Glutamatergic neuron (in vitro differentiated cells): Measurements from ENCODE around the gene TRIM63. TPM values are rescaled to one million over a fixed set of nuclear protein-coding genes. Genes with fewer than 3 reads are reported as not detected.
A peak's percentile ranks its signal among the peaks of the same experiment; 100 is the strongest.

Source experiments
- DNase-seq: peaks from one replicate; pipeline ENCODE4 v3.0.0; 2022
- H3K27ac Mint-ChIP-seq: one replicate; pipeline ENCODE4 v1.8.0; 2020; ENCODE audit warnings: mild to moderate bottlenecking, mixed read lengths, inconsistent platforms; ENCODE audit not compliant: unreplicated experiment
- H3K27me3 Mint-ChIP-seq: one replicate; pipeline ENCODE4 v1.8.0; 2020; ENCODE audit warnings: mild to moderate bottlenecking, moderate library complexity, mixed read lengths, inconsistent platforms; ENCODE audit not compliant: unreplicated experiment
- H3K36me3 Mint-ChIP-seq: one replicate; pipeline ENCODE4 v1.8.0; 2020; ENCODE audit warnings: mild to moderate bottlenecking, mixed read lengths, inconsistent platforms; ENCODE audit not compliant: unreplicated experiment
- H3K4me1 Mint-ChIP-seq: one replicate; pipeline ENCODE4 v1.8.0; 2020; ENCODE audit warnings: mild to moderate bottlenecking, low read depth, mixed read lengths, inconsistent platforms; ENCODE audit not compliant: unreplicated experiment
- H3K4me3 Mint-ChIP-seq: one replicate; pipeline ENCODE4 v1.8.0; 2020; ENCODE audit warnings: mild to moderate bottlenecking, mixed read lengths, inconsistent platforms; ENCODE audit not compliant: unreplicated experiment
- H3K9me3 Mint-ChIP-seq: one replicate; pipeline ENCODE4 v1.8.0; 2020; ENCODE audit warnings: mild to moderate bottlenecking, moderate library complexity, mixed read lengths, inconsistent platforms; ENCODE audit not compliant: unreplicated experiment
- total RNA-seq: library from RNA; stranded (reverse); fragmentation: NEBNext Ultra II Directional; extraction: Animal tissue kit (Norgen Biotek cat#: 25700); gene quantifications from one replicate; pipeline ENCODE4 v1.2.1, GENCODE V29; 2021; ENCODE audit not compliant: unreplicated experiment
- TF ChIP-seq, protein P1 (sequence below): fragments of 200-600 bp; sonication (generic); IDR thresholded peaks from one replicate; pipeline ENCODE4 v1.5.0; 2021; ENCODE audit not compliant: partially characterized antibody, unreplicated experiment

Gene TRIM63
- total RNA-seq, 1 donor from 2014 or later, result not detected

DNA sequence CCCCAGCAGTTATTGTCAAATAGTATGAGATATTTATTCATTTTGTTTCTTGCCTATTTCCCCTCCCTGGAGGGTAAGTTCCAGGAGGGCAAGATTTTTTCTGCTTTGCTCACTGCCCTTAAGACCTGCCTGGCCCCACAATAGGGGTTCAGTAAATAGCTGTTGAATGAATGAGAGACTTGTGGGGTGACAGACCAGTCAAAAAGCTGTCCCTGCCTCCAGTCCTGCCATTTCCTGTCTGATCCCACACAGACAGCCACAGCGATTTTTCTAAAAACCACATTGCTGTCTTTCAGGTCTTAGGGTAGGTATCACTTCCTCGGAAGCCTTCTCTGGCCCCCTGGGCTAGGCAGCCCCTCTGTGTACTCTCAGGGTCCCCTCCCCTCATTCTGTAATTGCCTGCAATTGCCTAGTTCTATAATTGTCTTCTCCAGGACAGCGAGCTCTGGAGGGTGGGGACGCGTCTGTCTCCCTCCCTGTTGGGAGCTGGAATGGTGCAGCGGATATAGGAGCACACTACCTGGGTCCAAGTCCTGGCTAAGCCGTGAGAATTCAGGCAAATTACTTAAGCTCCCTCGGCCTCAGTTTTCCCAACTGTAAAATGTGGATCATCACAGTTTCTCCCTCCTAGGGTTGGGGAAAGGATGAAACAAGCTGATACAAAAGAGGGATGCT lies 47.7 kb downstream of the TRIM63 start:
- TF ChIP-seq, protein P1, sequence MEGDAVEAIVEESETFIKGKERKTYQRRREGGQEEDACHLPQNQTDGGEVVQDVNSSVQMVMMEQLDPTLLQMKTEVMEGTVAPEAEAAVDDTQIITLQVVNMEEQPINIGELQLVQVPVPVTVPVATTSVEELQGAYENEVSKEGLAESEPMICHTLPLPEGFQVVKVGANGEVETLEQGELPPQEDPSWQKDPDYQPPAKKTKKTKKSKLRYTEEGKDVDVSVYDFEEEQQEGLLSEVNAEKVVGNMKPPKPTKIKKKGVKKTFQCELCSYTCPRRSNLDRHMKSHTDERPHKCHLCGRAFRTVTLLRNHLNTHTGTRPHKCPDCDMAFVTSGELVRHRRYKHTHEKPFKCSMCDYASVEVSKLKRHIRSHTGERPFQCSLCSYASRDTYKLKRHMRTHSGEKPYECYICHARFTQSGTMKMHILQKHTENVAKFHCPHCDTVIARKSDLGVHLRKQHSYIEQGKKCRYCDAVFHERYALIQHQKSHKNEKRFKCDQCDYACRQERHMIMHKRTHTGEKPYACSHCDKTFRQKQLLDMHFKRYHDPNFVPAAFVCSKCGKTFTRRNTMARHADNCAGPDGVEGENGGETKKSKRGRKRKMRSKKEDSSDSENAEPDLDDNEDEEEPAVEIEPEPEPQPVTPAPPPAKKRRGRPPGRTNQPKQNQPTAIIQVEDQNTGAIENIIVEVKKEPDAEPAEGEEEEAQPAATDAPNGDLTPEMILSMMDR, result no peak
- Mint-ChIP-seq H3K27ac (peak overlapping the region; percentile 62), H3K9me3 (no peaks in the 10 kb centered on the region), H3K36me3 (no peaks in the 10 kb centered on the region), H3K4me3 (peak overlapping the region; percentile 66), H3K27me3 (peaks cover 10% of the 10 kb centered on the region), H3K4me1 (peaks cover 24% of the 10 kb centered on the region)
- DNase-seq, result no peak

DNA sequence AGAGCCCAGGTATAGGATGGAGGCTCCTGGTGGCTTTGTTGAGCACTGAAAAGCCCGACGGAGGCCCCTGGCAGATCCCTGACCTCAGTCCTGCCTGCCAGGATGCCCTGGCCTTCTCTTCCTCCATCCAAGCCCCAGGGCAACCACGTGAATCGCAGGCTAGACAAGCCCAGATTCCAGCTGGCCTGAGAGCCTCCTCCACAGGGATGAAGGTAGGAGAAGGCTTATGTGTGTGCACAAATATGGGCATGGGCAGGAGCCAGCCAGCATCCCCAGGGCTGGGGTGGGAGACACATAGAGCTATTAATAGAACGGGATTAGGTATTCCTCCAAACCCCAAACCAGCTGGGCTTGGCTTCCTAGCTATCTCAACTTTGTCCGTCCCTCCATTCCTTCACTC lies 49.8 kb downstream of the TRIM63 start:
- no peak for DNase-seq
- Mint-ChIP-seq H3K9me3 (no peaks in the 10 kb centered on the region), H3K4me3 (no peak overlapping the region), H3K27me3 (peaks cover 10% of the 10 kb centered on the region), H3K36me3 (no peaks in the 10 kb centered on the region), H3K4me1 (peaks cover 24% of the 10 kb centered on the region), H3K27ac (peak overlapping the region; percentile 68)
- TF ChIP-seq, protein P1, result no peak

DNA sequence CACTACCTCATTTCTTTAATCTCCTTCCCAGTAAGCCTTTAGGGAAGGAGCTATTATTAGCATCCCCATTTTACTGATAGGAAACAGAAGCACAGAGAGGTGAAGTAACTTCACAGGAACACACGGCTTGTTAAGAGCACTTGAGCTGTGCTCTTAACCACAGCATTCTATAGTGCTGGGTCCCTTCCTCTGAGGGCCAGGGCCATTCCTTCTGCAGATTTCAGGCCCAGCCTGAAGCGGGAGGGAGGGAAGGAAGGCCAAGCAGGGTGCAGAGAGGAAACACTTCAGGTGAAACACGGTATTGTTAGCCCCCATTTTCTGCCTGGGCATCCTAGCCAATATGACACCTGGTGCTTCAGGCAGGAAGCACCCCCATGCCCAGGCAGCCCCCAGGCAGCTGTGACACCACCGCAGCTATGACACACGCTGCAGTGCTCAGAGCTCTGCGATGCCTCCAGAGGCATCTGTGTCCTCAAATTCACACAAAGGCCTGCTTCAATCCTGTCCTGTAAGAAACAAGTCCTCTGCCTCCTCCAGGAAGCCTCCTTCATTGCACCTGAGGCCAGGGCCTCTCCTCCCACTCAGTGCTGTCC lies 50.4 kb downstream of the TRIM63 start:
- H3K27ac Mint-ChIP-seq, result peak overlapping the region; percentile 80
- no peaks in the 10 kb centered on the region for H3K36me3 Mint-ChIP-seq
- TF ChIP-seq, protein P1, result no peak
- peaks cover 10% of the 10 kb centered on the region for H3K27me3 Mint-ChIP-seq
- no peaks in the 10 kb centered on the region for H3K9me3 Mint-ChIP-seq
- peaks cover 24% of the 10 kb centered on the region for H3K4me1 Mint-ChIP-seq
- DNase-seq, result no peak
- H3K4me3 Mint-ChIP-seq, result no peak overlapping the region

DNA sequence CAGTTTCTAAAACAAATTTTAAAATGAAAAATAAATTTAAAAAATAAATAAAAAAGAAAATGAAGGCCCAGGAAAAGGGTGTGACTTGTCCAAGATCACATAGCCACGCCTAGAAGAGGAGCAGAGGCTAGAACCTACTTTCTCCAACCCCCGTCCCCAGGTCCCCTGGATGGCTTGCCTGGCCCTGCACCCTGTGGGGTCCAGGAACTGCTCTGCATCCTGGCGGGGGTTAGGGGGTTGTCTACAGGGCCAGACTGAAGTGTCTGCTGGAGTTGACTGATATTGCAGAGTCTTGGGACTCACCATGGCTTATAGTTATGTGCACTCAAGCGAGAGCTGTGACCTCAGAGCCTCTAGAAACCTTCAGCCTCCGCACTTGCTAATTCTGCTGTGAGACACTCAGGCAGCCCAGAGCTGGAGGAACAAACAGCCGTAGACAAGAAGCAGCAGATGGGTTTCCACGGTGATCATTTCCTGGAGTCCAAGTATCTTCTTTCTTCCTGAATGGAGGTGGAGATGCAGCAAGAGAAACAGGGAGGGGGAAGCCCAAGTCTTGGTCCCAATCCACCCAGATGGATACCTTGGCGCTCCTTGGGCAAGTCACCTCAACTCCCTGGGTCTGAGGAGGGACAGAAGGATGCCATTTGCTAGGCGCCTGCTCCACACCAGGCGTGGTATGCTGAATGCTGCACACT lies 51.0 kb downstream of the TRIM63 start:
- DNase-seq, result no peak
- H3K36me3 Mint-ChIP-seq, result no peaks in the 10 kb centered on the region
- H3K9me3 Mint-ChIP-seq, result no peaks in the 10 kb centered on the region
- peak overlapping the region; percentile 15 for H3K4me3 Mint-ChIP-seq
- TF ChIP-seq, protein P1, result no peak
- peaks cover 8% of the 10 kb centered on the region for H3K27me3 Mint-ChIP-seq
- H3K27ac Mint-ChIP-seq, result peak overlapping the region; percentile 80
- peaks cover 20% of the 10 kb centered on the region for H3K4me1 Mint-ChIP-seq

DNA sequence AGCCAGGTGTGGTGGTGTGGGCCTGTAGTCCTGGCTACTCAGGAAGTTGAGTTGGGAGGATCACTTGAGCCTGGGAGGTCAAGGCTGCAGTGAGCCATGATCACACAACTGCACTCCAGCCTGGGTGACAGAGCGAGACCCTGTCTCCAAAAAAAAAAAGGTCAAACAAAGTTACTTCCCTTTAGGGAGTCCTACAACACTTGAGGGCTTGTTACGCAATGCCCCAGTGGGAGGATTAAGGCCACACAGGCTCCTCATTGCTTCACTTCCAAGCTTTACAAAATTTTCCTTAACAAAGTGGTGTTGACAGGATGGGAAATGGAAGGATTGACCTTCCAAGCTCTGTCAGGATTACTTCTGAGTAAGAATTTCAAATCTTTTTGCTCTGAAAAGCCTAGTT lies 52.1 kb downstream of the TRIM63 start:
- no peak for DNase-seq
- H3K36me3 Mint-ChIP-seq, result no peaks in the 10 kb centered on the region
- H3K27me3 Mint-ChIP-seq, result peaks cover 8% of the 10 kb centered on the region
- H3K4me1 Mint-ChIP-seq, result peaks cover 18% of the 10 kb centered on the region
- no peak overlapping the region for H3K4me3 Mint-ChIP-seq
- TF ChIP-seq, protein P1, result no peak
- no peak overlapping the region for H3K27ac Mint-ChIP-seq
- no peaks in the 10 kb centered on the region for H3K9me3 Mint-ChIP-seq
